ENCODE data around the gene ARMH3. TPM values are rescaled to one million over a fixed set of nuclear protein-coding genes. Genes with fewer than 3 reads are reported as not detected.

ARMH3 gene
- total RNA-seq, 1 donor from 2014 or later, result 26.6 TPM

GRCh38 chr10:101972761-101973160 lies 83.2 kb downstream of the ARMH3 start:
- H3K9me3 Mint-ChIP-seq, result no peaks in the 10 kb centered on the region
- no peak for DNase-seq (ENCODE audit: low spot score in 2 of 2, unreplicated experiment in 2 of 2)
- H3K4me1 Mint-ChIP-seq, result peaks cover 6% of the 10 kb centered on the region
- no peaks in the 10 kb centered on the region for H3K27me3 Mint-ChIP-seq (ENCODE audit: low read depth)
- peaks cover 16% of the 10 kb centered on the region for H3K36me3 Mint-ChIP-seq
- TF ChIP-seq CTCF (IDR thresholded peaks at IDR 0.05; ENCODE audit: unreplicated experiment), result no peak
- no peak overlapping the region for H3K4me3 Mint-ChIP-seq
- H3K27ac Mint-ChIP-seq, result no peak overlapping the region

DNA sequence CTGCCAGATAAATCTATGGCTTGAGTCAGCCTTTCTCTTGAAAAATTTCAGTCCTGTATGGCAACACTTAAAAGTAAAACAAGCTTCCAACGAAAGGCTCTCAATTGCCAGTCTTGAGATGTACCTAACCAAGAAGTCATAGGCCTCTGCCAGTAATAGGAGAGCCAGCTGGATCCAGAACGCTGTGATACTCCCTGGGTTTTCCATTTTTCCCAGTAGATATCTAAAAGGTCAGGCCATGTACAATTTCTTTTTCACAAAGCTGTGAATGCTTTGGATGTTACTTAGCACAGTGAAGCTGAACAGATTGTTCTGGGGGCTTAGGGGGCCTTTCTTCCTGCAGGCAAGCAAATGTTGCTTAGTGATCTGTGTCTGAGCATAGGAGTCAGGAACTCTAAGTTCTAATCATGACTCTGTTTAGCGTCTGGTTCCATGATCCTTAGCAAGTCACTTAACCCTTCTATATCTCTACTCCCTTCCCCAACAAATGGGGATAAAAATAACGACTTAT lies 86.5 kb downstream of the ARMH3 start:
- peak overlapping the region; percentile 33 for H3K27ac Mint-ChIP-seq
- peaks cover 11% of the 10 kb centered on the region for H3K4me1 Mint-ChIP-seq
- DNase-seq (ENCODE audit: low spot score in 2 of 2, unreplicated experiment in 2 of 2), result no peak
- peaks cover 12% of the 10 kb centered on the region for H3K36me3 Mint-ChIP-seq
- no peak for TF ChIP-seq CTCF (IDR thresholded peaks at IDR 0.05; ENCODE audit: unreplicated experiment)
- no peak overlapping the region for H3K4me3 Mint-ChIP-seq
- H3K9me3 Mint-ChIP-seq, result no peaks in the 10 kb centered on the region
- no peaks in the 10 kb centered on the region for H3K27me3 Mint-ChIP-seq (ENCODE audit: low read depth)

DNA sequence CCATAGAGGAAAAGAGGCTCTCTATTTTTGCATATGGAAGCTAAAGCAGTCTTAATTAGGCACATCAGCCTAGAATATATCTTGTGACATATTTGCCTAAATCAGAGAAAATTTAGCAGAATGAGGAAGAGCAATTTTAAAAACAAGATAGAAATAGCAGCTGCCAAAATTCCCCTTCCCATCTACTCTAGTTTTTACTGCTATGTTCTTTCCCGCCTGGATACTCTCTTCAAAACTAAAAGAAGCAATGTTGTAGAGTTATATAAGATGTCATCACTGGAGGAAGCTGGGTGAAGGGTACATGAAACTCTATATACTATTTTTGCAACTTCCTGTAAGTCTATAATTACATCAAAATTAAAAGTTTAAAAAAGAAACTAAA lies 87.0 kb downstream of the ARMH3 start:
- Mint-ChIP-seq H3K27ac (no peak overlapping the region), H3K4me3 (no peak overlapping the region), H3K9me3 (no peaks in the 10 kb centered on the region), H3K36me3 (peaks cover 12% of the 10 kb centered on the region), H3K27me3 (ENCODE audit: low read depth) (no peaks in the 10 kb centered on the region), H3K4me1 (peaks cover 11% of the 10 kb centered on the region)
- TF ChIP-seq CTCF (IDR thresholded peaks at IDR 0.05; ENCODE audit: unreplicated experiment), result no peak
- DNase-seq (ENCODE audit: low spot score in 2 of 2, unreplicated experiment in 2 of 2), result no peak

GRCh38 chr10:101968286-101968939 lies 87.6 kb downstream of the ARMH3 start:
- Mint-ChIP-seq H3K4me1 (peaks cover 11% of the 10 kb centered on the region), H3K9me3 (no peaks in the 10 kb centered on the region), H3K36me3 (peaks cover 12% of the 10 kb centered on the region), H3K27me3 (ENCODE audit: low read depth) (no peaks in the 10 kb centered on the region), H3K4me3 (no peak overlapping the region), H3K27ac (no peak overlapping the region)
- no peak for DNase-seq (ENCODE audit: low spot score in 2 of 2, unreplicated experiment in 2 of 2)
- no peak for TF ChIP-seq CTCF (IDR thresholded peaks at IDR 0.05; ENCODE audit: unreplicated experiment)

DNA sequence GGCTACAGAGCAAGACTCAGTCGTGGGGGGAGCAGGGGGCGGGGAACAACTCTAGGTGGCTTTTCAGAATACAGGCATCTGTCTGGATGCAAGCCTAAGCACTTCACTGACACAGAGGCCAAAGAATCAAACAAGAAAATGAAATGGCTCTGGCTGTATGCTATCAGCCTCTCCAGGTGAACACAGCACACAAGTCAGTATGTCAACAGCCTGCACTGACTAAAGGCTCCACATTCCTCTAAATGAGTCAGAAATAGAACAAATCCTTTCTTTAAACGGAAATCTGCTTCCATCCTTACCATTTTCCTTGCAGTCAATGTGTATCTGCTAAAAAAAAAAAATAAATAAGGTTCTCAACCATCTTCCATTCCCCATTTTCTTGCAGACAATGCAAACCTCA lies 88.3 kb downstream of the ARMH3 start:
- Mint-ChIP-seq H3K4me3 (no peak overlapping the region), H3K36me3 (peaks cover 12% of the 10 kb centered on the region), H3K4me1 (peaks cover 11% of the 10 kb centered on the region), H3K9me3 (no peaks in the 10 kb centered on the region), H3K27me3 (ENCODE audit: low read depth) (no peaks in the 10 kb centered on the region), H3K27ac (no peak overlapping the region)
- TF ChIP-seq CTCF (IDR thresholded peaks at IDR 0.05; ENCODE audit: unreplicated experiment), result no peak
- no peak for DNase-seq (ENCODE audit: low spot score in 2 of 2, unreplicated experiment in 2 of 2)
